ENCODE data around the gene SLC35A4. TPM values are rescaled to one million over a fixed set of nuclear protein-coding genes. Genes with fewer than 3 reads are reported as not detected.
A peak's percentile ranks its signal among the peaks of the same experiment; 100 is the strongest.

Gene SLC35A4
- total and polyA plus RNA-seq, 2 of the 13 experiments (the other 11 are each of a cell fraction or from before 2014, with no cell fraction given): 0.71 to 4.0 TPM

DNA sequence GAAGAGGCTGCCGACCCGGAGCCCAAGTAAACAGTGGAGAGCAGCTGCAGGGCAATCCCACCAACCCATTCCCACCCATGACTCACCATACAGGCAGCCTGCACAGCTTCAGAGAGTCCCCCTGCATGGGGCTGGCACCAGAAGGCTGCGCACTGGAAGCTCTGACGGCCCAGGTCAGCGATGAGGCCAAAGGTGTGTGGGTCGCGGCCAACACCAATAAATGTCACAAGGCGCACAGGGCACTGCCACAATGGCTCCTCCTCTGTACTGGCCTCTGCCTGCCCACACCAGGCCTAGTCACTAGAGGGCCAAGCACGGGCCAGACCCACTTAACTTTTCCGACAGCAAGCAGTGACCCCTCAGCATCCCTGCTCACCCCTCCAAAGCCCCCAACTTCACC lies 4.4 kb upstream of the SLC35A4 start:
- TF ChIP-seq MED1 (CRISPR knock-in tag; IDR thresholded peaks at IDR 0.05) (no peak), ZNF747 (CRISPR knock-in tag; IDR thresholded peaks at IDR 0.05; ENCODE audit: borderline replicate concordance) (no peak), ZBTB33 (CRISPR knock-in tag; IDR thresholded peaks at IDR 0.05) (0 out of 2 replicates have a peak, but pooled peaks have one; percentile 12)
- no TSS peak for BruUV-seq (replicated peaks)
- Histone ChIP-seq H3K9ac (ENCODE audit: insufficient read depth, low read depth, low read length) (no peak overlapping the region), H2AFZ (ENCODE audit: low read length) (no peak overlapping the region), H3K79me2 (ENCODE audit: insufficient read depth, low read length) (peaks cover 17% of the 10 kb centered on the region), H3K36me3 (replicated peaks in 1 of 2; ENCODE audit: control insufficient read depth in 1 of 2, insufficient read depth in 2 of 2, low read length in 2 of 2) (no peaks in the 10 kb centered on the region), H3K27ac (ENCODE audit: extremely low read length, insufficient read depth, low read length) (no peak overlapping the region), H3K4me1 (ENCODE audit: insufficient read depth, low read length) (peaks cover 37% of the 10 kb centered on the region), H3K27me3 (ENCODE audit: control insufficient read depth in 1 of 2, insufficient read depth in 2 of 2, low read length in 2 of 2) (peaks cover 0 to 5% of the 10 kb centered on the region in 2 experiments; a peak in 1 of 5 replicates), H3K9me3 (ENCODE audit: low read length) (no peaks in the 10 kb centered on the region), H3K4me3 (replicated peaks in 1 of 3; ENCODE audit: insufficient read depth in 1 of 3, low read depth in 2 of 3, low read length in 3 of 3) (no peak overlapping the region), H4K20me1 (ENCODE audit: insufficient read depth, low read length) (no peaks in the 10 kb centered on the region), H3K4me2 (ENCODE audit: low read depth, low read length) (no peak overlapping the region)
- ChIA-PET CTCF (ENCODE audit: low intra/inter-chr PET ratio, low total read pairs) (no interaction called here), POLR2A (no interaction called here)
- WGBS (ENCODE audit: low lambda C conversion rate): 58% methylated on average over 6 of the region's 10 CpGs
- in situ Hi-C loops (cut with HindIII; ENCODE audit: extremely low pct_ligation_motif_present, low pct_unique_long_range_greater_than_20kb) (loop anchor here (5.0 to 10.0 kb wide), 2 partner anchors 72 to 165 kb away; partner anchors contain the start of gene CD14), intact Hi-C loops (cut with micrococcal nuclease; ENCODE audit: unreplicated experiment) (no loop called here)
- FAIRE-seq (no peak), ATAC-seq (no peak), DNase-seq (ENCODE audit: low spot score) (no peak)

DNA sequence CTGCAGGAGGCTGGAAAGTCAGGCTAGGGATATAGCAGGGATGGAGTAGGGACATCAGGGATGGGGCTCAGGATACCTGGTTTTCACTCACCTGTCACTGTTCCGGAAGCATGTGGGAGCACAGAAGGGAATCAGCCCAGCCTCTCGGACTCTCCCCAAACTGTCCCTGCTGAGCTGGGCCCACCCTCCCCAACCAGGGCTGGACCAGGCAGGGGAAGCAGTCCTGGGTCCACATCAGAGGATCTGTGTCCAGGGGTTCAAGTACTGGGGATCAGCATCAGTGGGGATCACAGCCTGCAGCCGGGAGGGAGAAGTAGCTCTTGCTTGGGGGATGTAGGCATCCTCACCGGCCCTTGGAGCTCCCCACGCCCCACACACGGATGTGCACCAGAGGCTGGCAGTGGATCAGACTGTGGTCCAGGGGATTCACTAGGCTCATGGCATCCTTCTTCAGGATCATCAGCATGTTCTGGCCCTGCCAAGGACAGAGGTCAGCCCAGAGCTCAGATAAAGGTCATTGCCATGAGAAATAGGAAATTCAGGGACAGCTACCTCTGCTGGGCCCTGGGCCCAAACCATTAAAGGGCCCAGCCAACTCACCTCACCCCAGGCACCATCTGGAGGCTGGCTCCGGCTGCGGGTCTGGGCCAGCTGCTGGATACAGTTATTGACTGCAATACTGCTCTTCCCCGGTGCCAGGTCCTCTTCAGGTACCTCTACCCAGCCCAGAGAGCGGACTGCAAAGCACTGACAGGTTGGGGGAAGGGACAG lies 2.7 kb upstream of the SLC35A4 start:
- Histone ChIP-seq H3K4me1 (ENCODE audit: insufficient read depth, low read length) (peaks cover 27% of the 10 kb centered on the region), H3K4me2 (ENCODE audit: low read depth, low read length) (no peak overlapping the region), H3K9ac (ENCODE audit: insufficient read depth, low read depth, low read length) (no peak overlapping the region), H3K9me3 (ENCODE audit: low read length) (no peaks in the 10 kb centered on the region), H2AFZ (ENCODE audit: low read length) (no peak overlapping the region), H4K20me1 (ENCODE audit: insufficient read depth, low read length) (no peaks in the 10 kb centered on the region), H3K27me3 (ENCODE audit: control insufficient read depth in 1 of 2, insufficient read depth in 2 of 2, low read length in 2 of 2) (peaks cover 0 to 5% of the 10 kb centered on the region in 2 experiments; a peak in 1 of 5 replicates), H3K27ac (ENCODE audit: extremely low read length, insufficient read depth, low read length) (no peak overlapping the region), H3K4me3 (replicated peaks in 1 of 3; ENCODE audit: insufficient read depth in 1 of 3, low read depth in 2 of 3, low read length in 3 of 3) (no peak overlapping the region), H3K36me3 (replicated peaks in 1 of 2; ENCODE audit: control insufficient read depth in 1 of 2, insufficient read depth in 2 of 2, low read length in 2 of 2) (no peaks in the 10 kb centered on the region), H3K79me2 (ENCODE audit: insufficient read depth, low read length) (peaks cover under 1% of the 10 kb centered on the region)
- intact Hi-C loops (cut with micrococcal nuclease; ENCODE audit: unreplicated experiment) (no loop called here), in situ Hi-C loops (cut with HindIII; ENCODE audit: extremely low pct_ligation_motif_present, low pct_unique_long_range_greater_than_20kb) (loop anchor here (5.0 to 10.0 kb wide), 2 partner anchors 70 to 163 kb away; partner anchors contain the start of gene CD14)
- FAIRE-seq (no peak), DNase-seq (ENCODE audit: low spot score) (no peak), ATAC-seq (no peak)
- no TSS peak for BruUV-seq (replicated peaks)
- POLR2A ChIA-PET: no interaction called here
- CTCF ChIA-PET (ENCODE audit: low intra/inter-chr PET ratio, low total read pairs): no interaction called here
- WGBS (ENCODE audit: low lambda C conversion rate): 91% methylated on average over 5 of the region's 10 CpGs
- TF ChIP-seq RERE (CRISPR knock-in tag; IDR thresholded peaks at IDR 0.05; ENCODE audit: low read depth) (no peak), PBX2 (CRISPR knock-in tag; IDR thresholded peaks at IDR 0.05) (no peak), ZSCAN31 (CRISPR knock-in tag; IDR thresholded peaks at IDR 0.05; ENCODE audit: low read depth) (no peak)

All from HepG2 (cell line).